IMR-90 (cell line): ENCODE data around the gene PIMREG. TPM values are rescaled to one million over a fixed set of nuclear protein-coding genes. Genes with fewer than 3 reads are reported as not detected.

Source experiments
- ATAC-seq: fragments of 200-7000 bp; cut with Tn5 transposase; 2 replicates; pipeline ENCODE4 v1.9.1; 2020; ENCODE audit warnings: low read depth, mild to moderate bottlenecking, moderate library complexity
- BruUV-seq: library from RNA; stranded (reverse); fragments of 400-500 nt; replicated peaks from 2 replicates; lab custom pipeline; 2021; lab: Mats Ljungman, UMichigan
- CTCF ChIA-PET: fragments of 300-600 bp; formaldehyde crosslinking; extraction: SDS; loops from one replicate; lab custom pipeline; 2021; ENCODE audit warnings: antibody characterized with exemption; lab: Yijun Ruan, JAX
- POLR2A ChIA-PET: fragments of 300-600 bp; sonication (Branson Sonifier 250); formaldehyde crosslinking; loops from one replicate; lab custom pipeline; 2022; ENCODE audit warnings: antibody characterized with exemption; ENCODE audit not compliant: unreplicated experiment; lab: Charles Lee
- DNase-seq: peaks from one replicate; pipeline ENCODE4 v3.0.0; 2013
- H2AFZ ChIP-seq: replicated peaks from 2 replicates; pipeline ENCODE3; 2013; ENCODE audit warnings: low read length, mild to moderate bottlenecking; ENCODE audit not compliant: poor library complexity
- H2AK5ac ChIP-seq: 2 replicates; pipeline ENCODE4 v1.6.1; 2013; ENCODE audit warnings: low read depth, low read length, inconsistent platforms
- H2AK9ac ChIP-seq: replicated peaks from 2 replicates; pipeline ENCODE3; 2013; ENCODE audit warnings: mild to moderate bottlenecking, low read depth, low read length, moderate library complexity; ENCODE audit not compliant: poor library complexity
- H2BK120ac ChIP-seq: 2 replicates; pipeline ENCODE4 v1.6.1; 2013; ENCODE audit warnings: low read depth, low read length, inconsistent platforms
- H2BK15ac ChIP-seq: 3 replicates; pipeline ENCODE4 v1.6.1; 2013; ENCODE audit warnings: low read depth, low read length, inconsistent platforms
- H2BK20ac ChIP-seq: 2 replicates; pipeline ENCODE4 v1.6.1; 2013; ENCODE audit warnings: low read depth, mild to moderate bottlenecking, inconsistent platforms, low read length, moderate library complexity
- H2BK5ac ChIP-seq: 2 replicates; pipeline ENCODE4 v1.6.1; 2013; ENCODE audit warnings: mild to moderate bottlenecking, low read depth, low read length, inconsistent platforms; ENCODE audit not compliant: poor library complexity, severe bottlenecking
- H3K14ac ChIP-seq: replicated peaks from 2 replicates; pipeline ENCODE4 v1.6.1; 2013; ENCODE audit warnings: low read depth, low read length, inconsistent platforms
- H3K18ac ChIP-seq: 2 replicates; pipeline ENCODE4 v1.6.1; 2013; ENCODE audit warnings: low read depth, low read length, control low read depth
- H3K23ac ChIP-seq: 2 replicates; pipeline ENCODE4 v1.6.1; 2013; ENCODE audit warnings: low read depth, low read length, inconsistent platforms
- H3K27ac ChIP-seq: 2 replicates; pipeline ENCODE4 v1.5.1; 2013; ENCODE audit warnings: mild to moderate bottlenecking, control low read depth, low read length; ENCODE audit not compliant: insufficient read depth
- H3K27me3 ChIP-seq: 2 replicates; pipeline ENCODE4 v1.6.1; 2013; ENCODE audit warnings: low read length; ENCODE audit not compliant: control insufficient read depth, insufficient read depth
- H3K36me3 ChIP-seq: 2 replicates; pipeline ENCODE4 v1.6.1; 2013; ENCODE audit warnings: low read length, mixed read lengths; ENCODE audit not compliant: control insufficient read depth, insufficient read depth
- H3K4ac ChIP-seq: 2 replicates; pipeline ENCODE4 v1.6.1; 2013; ENCODE audit warnings: low read depth, low read length, inconsistent platforms
- H3K4me1 ChIP-seq: 2 replicates; pipeline ENCODE4 v1.6.1; 2013; ENCODE audit warnings: low read length, mixed read lengths; ENCODE audit not compliant: control insufficient read depth, insufficient read depth
- H3K4me2 ChIP-seq: 2 replicates; pipeline ENCODE4 v1.6.1; 2013; ENCODE audit warnings: low read depth, mild to moderate bottlenecking, control low read depth, low read length, moderate library complexity
- H3K4me3 ChIP-seq: 2 replicates; pipeline ENCODE4 v1.5.1; 2013; ENCODE audit warnings: low read depth, mild to moderate bottlenecking, control low read depth, low read length, moderate library complexity; ENCODE audit not compliant: insufficient read depth
- H3K56ac ChIP-seq: 2 replicates; pipeline ENCODE4 v1.6.1; 2013; ENCODE audit warnings: low read length, inconsistent platforms; ENCODE audit not compliant: insufficient read depth; ENCODE audit errors: extremely low read depth
- H3K79me1 ChIP-seq, 2 experiments: 2 replicates each; pipeline ENCODE4 v1.6.1; 2013; ENCODE audit warnings: low read length in 2 of 2, inconsistent platforms in 1 of 2, low read depth in 1 of 2
- H3K9ac ChIP-seq: 2 replicates; pipeline ENCODE4 v1.6.1; 2013; ENCODE audit warnings: low read depth, low read length, control low read depth
- H3K9me1 ChIP-seq: 2 replicates; pipeline ENCODE4 v1.6.1; 2013; ENCODE audit warnings: low read length, inconsistent platforms; ENCODE audit not compliant: insufficient read depth
- H3K9me3 ChIP-seq: 2 replicates; pipeline ENCODE4 v1.6.1; 2013; ENCODE audit warnings: low read length; ENCODE audit not compliant: control insufficient read depth, insufficient read depth
- H4K20me1 ChIP-seq: 2 replicates; pipeline ENCODE4 v1.6.1; 2013; ENCODE audit warnings: low read length, inconsistent platforms; ENCODE audit not compliant: insufficient read depth
- H4K5ac ChIP-seq: 2 replicates; pipeline ENCODE4 v1.6.1; 2013; ENCODE audit warnings: mild to moderate bottlenecking, low read depth, low read length, control low read depth
- H4K8ac ChIP-seq, 2 experiments: 2 replicates each; pipeline ENCODE4 v1.6.1; 2013; ENCODE audit warnings: low read depth in 2 of 2, low read length in 2 of 2, control low read depth in 1 of 2, inconsistent platforms in 1 of 2
- H4K91ac ChIP-seq: 2 replicates; pipeline ENCODE4 v1.6.1; 2013; ENCODE audit warnings: low read depth, low read length, inconsistent platforms; ENCODE audit not compliant: insufficient read depth
- BHLHE40 ChIP-seq: fragments of 150-350 bp; IDR thresholded peaks from 2 replicates; pipeline ENCODE4 v1.6.1; 2016; ENCODE audit warnings: mild to moderate bottlenecking, low read depth, low read length
- CEBPB ChIP-seq: IDR thresholded peaks from 2 replicates; pipeline ENCODE4 v1.6.1; 2012; ENCODE audit warnings: low read depth, low read length, improper control_type of control experiment
- CHD1 ChIP-seq: IDR thresholded peaks from 2 replicates; pipeline ENCODE4 v1.6.1; 2012; ENCODE audit warnings: low read depth, low read length, improper control_type of control experiment
- FOS ChIP-seq: fragments of 150-350 bp; IDR thresholded peaks from 2 replicates; pipeline ENCODE4 v1.6.1; 2016; ENCODE audit warnings: low read depth, low read length
- MXI1 ChIP-seq: IDR thresholded peaks from 2 replicates; pipeline ENCODE4 v1.6.1; 2012; ENCODE audit warnings: low read depth, mild to moderate bottlenecking, low read length, moderate library complexity, borderline replicate concordance
- NFE2L2 ChIP-seq: fragments of 150-350 bp; IDR thresholded peaks from 2 replicates; pipeline ENCODE4 v1.6.1; 2016; ENCODE audit warnings: low read depth, mild to moderate bottlenecking, low read length
- POLR2A ChIP-seq: IDR thresholded peaks from 2 replicates; pipeline ENCODE4 v1.6.1; 2012; ENCODE audit warnings: mild to moderate bottlenecking, low read depth, low read length
- SMC3 ChIP-seq: fragments of 150-350 bp; IDR thresholded peaks from 2 replicates; pipeline ENCODE4 v1.6.1; 2016; ENCODE audit warnings: low read depth, mild to moderate bottlenecking, antibody characterized with exemption, low read length, moderate library complexity
- USF2 ChIP-seq: fragments of 150-350 bp; IDR thresholded peaks from 2 replicates; pipeline ENCODE4 v1.6.1; 2017; ENCODE audit warnings: mild to moderate bottlenecking, antibody characterized with exemption, low read length, low read depth
- WGBS, 2 experiments: methylation state at CpG; one replicate each; pipeline versions ENCODE4 v1.1.5 to v1.1.7; 2013; ENCODE audit warnings: missing lambda C conversion rate in 2 of 2; ENCODE audit not compliant: insufficient read length in 1 of 2; ENCODE audit errors: extremely low coverage in 2 of 2; 5-methylcytosine and 5-hydroxymethylcytosine counted together
- dilution Hi-C: fragments of 300-500 bp; cut with HindIII; formaldehyde crosslinking; loops from one replicate; pipeline ENCODE4 v1.14.3; 2018; ENCODE audit warnings: low sequenced_read_pairs; ENCODE audit not compliant: unreplicated experiment
- in situ Hi-C: fragments of 300-500 bp; cut with MboI; formaldehyde crosslinking; loops from 3 replicates; pipeline ENCODE4 v1.14.3; 2019; ENCODE audit warnings: low sequenced_read_pairs, inconsistent platforms, mixed read lengths
- intact Hi-C: fragments of 100-400 bp; cut with micrococcal nuclease; formaldehyde crosslinking; loops from 2 replicates; pipeline ENCODE4 v1.10.0; 2022
- polyA plus RNA-seq, 3 experiments: library from polyadenylated mRNA; depleted of rRNA; stranded (reverse); fragments of >200 nt; gene quantifications; 2 replicates each; pipeline ENCODE4 v1.2.3, GENCODE V29; 2012; ENCODE audit warnings: low replicate concordance in 1 of 3
- total RNA-seq: library from RNA; depleted of rRNA; stranded (reverse); fragments of >200 nt; gene quantifications from 2 replicates; pipeline ENCODE4 v1.2.3, GENCODE V29; 2012
- TF ChIP-seq, protein P1 (sequence below): conservative IDR thresholded peaks from 2 replicates; pipeline ENCODE4 v1.5.1; 2012; ENCODE audit warnings: mild to moderate bottlenecking, low read depth, low read length, improper control_type of control experiment
- TF ChIP-seq, protein P2 (sequence below): fragments of 150-350 bp; IDR thresholded peaks from 2 replicates; pipeline ENCODE4 v1.6.1; 2016; ENCODE audit warnings: low read depth, mild to moderate bottlenecking, low read length, moderate library complexity, borderline replicate concordance

The PIMREG gene
- total and polyA plus RNA-seq, 2 of the 4 experiments (the other 2 are of a cell fraction), result 21.5 to 25.9 TPM

- H3K79me1 ChIP-seq, result no peaks in the 10 kb centered on the region
- H3K4ac ChIP-seq, result no peak overlapping the region
- intact Hi-C loops, result no loop called here
- no peak overlapping the region for H4K91ac ChIP-seq
- no peak overlapping the region for H2AK9ac ChIP-seq
- H3K9me3 ChIP-seq, result no peaks in the 10 kb centered on the region
- no peak overlapping the region for H2AK5ac ChIP-seq
- no peaks in the 10 kb centered on the region for H4K20me1 ChIP-seq
- H2BK15ac ChIP-seq, result no peak overlapping the region
- H3K9me1 ChIP-seq, result peaks cover 3% of the 10 kb centered on the region; the same call in 1 of the 2 replicates
- no peaks in the 10 kb centered on the region for H3K36me3 ChIP-seq
- TF ChIP-seq MXI1, result no peak
- no peak for TF ChIP-seq BHLHE40
- TF ChIP-seq, protein P1, sequence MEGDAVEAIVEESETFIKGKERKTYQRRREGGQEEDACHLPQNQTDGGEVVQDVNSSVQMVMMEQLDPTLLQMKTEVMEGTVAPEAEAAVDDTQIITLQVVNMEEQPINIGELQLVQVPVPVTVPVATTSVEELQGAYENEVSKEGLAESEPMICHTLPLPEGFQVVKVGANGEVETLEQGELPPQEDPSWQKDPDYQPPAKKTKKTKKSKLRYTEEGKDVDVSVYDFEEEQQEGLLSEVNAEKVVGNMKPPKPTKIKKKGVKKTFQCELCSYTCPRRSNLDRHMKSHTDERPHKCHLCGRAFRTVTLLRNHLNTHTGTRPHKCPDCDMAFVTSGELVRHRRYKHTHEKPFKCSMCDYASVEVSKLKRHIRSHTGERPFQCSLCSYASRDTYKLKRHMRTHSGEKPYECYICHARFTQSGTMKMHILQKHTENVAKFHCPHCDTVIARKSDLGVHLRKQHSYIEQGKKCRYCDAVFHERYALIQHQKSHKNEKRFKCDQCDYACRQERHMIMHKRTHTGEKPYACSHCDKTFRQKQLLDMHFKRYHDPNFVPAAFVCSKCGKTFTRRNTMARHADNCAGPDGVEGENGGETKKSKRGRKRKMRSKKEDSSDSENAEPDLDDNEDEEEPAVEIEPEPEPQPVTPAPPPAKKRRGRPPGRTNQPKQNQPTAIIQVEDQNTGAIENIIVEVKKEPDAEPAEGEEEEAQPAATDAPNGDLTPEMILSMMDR, result no peak
- TF ChIP-seq CHD1, result no peak
- TF ChIP-seq, protein P2, sequence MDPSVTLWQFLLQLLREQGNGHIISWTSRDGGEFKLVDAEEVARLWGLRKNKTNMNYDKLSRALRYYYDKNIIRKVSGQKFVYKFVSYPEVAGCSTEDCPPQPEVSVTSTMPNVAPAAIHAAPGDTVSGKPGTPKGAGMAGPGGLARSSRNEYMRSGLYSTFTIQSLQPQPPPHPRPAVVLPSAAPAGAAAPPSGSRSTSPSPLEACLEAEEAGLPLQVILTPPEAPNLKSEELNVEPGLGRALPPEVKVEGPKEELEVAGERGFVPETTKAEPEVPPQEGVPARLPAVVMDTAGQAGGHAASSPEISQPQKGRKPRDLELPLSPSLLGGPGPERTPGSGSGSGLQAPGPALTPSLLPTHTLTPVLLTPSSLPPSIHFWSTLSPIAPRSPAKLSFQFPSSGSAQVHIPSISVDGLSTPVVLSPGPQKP, result no peak
- TF ChIP-seq SMC3, result no peak
- TF ChIP-seq FOS, result no peak
- no peak for TF ChIP-seq NFE2L2
- TF ChIP-seq USF2, result no peak
- no peak for TF ChIP-seq POLR2A
- TF ChIP-seq CEBPB, result no peak
- no peak overlapping the region for H3K56ac ChIP-seq
- H3K27me3 ChIP-seq, result peaks cover 10% of the 10 kb centered on the region; the same call in 1 of the 2 replicates
- H3K27ac ChIP-seq, result no peak overlapping the region
- WGBS, 2 experiments, result 29% methylated on average over 2 of the region's 8 CpGs; no CpG with 5 or more reads in 1 of the 2 experiments
- H3K4me2 ChIP-seq, result no peak overlapping the region
- peaks cover 4% of the 10 kb centered on the region for H3K4me1 ChIP-seq
- no peak overlapping the region for H4K8ac ChIP-seq
- no peak overlapping the region for H3K14ac ChIP-seq
- ChIA-PET POLR2A (no interaction called here), CTCF (no interaction called here)
- no peak overlapping the region for H2AFZ ChIP-seq
- DNase-seq (no peak), ATAC-seq (no peak)
- H3K23ac ChIP-seq, result no peak overlapping the region
- dilution Hi-C loops, result no loop called here
- in situ Hi-C loops, result no loop called here
- no peak overlapping the region for H4K5ac ChIP-seq
- H3K9ac ChIP-seq, result no peak overlapping the region
- H3K18ac ChIP-seq, result no peak overlapping the region
- H2BK5ac ChIP-seq, result no peak overlapping the region
- H2BK120ac ChIP-seq, result no peak overlapping the region
- H2BK20ac ChIP-seq, result no peak overlapping the region
- BruUV-seq, result no TSS peak
- H3K4me3 ChIP-seq, result no peak overlapping the region
Measured at GRCh38 chr17:6496116-6496481, 51.8 kb downstream of the PIMREG start.
